HepG2 (cell line): ENCODE measurements around the gene LRRN4. TPM values are rescaled to one million over a fixed set of nuclear protein-coding genes. Genes with fewer than 3 reads are reported as not detected.

Experiments used
- ADNP ChIP-seq: sonication (generic); formaldehyde crosslinking; IDR thresholded peaks from 2 replicates; pipeline ENCODE4 v1.4.0; 2020; ENCODE audit warnings: missing genetic modification reagents
- ARID4A ChIP-seq: sonication (generic); formaldehyde crosslinking; IDR thresholded peaks from 2 replicates; pipeline ENCODE4 v1.5.0; 2020; ENCODE audit warnings: mild to moderate bottlenecking, missing genetic modification reagents, borderline replicate concordance
- ARNT ChIP-seq: fragments of 450-650 bp; IDR thresholded peaks from 2 replicates; pipeline ENCODE4 v1.6.1; 2017
- HNF1A ChIP-seq, 2 experiments: sonication (generic) in 1 of 2; formaldehyde crosslinking in 1 of 2; IDR thresholded peaks; 2 replicates each; pipeline versions ENCODE4 v1.4.0 to v1.6.1; 2016 to 2020; ENCODE audit warnings: borderline replicate concordance in 1 of 2, low read depth in 1 of 2, mild to moderate bottlenecking in 1 of 2, missing genetic modification reagents in 1 of 2
- KDM4B ChIP-seq: sonication (generic); formaldehyde crosslinking; IDR thresholded peaks from 2 replicates; pipeline ENCODE4 v1.4.0; 2020; ENCODE audit warnings: missing genetic modification reagents
- MLLT10 ChIP-seq: sonication (generic); formaldehyde crosslinking; IDR thresholded peaks from 2 replicates; pipeline ENCODE4 v1.4.0; 2020; ENCODE audit warnings: missing genetic modification reagents
- PRDM4 ChIP-seq: sonication (generic); formaldehyde crosslinking; IDR thresholded peaks from 2 replicates; pipeline ENCODE4 v1.9.0; 2021; ENCODE audit warnings: missing genetic modification reagents, borderline replicate concordance
- RELA ChIP-seq: sonication (generic); formaldehyde crosslinking; IDR thresholded peaks from 2 replicates; pipeline ENCODE4 v1.4.0; 2020; ENCODE audit warnings: missing genetic modification reagents
- SMAD3 ChIP-seq: sonication (generic); formaldehyde crosslinking; IDR thresholded peaks from 2 replicates; pipeline ENCODE4 v1.4.0; 2020; ENCODE audit warnings: missing genetic modification reagents
- SP5 ChIP-seq: IDR thresholded peaks from 2 replicates; pipeline ENCODE4 v1.6.1; 2016; ENCODE audit warnings: low read depth, borderline replicate concordance
- TBL1XR1 ChIP-seq: fragments of 150-350 bp; IDR thresholded peaks from 2 replicates; pipeline ENCODE4 v1.6.1; 2014; ENCODE audit warnings: borderline replicate concordance, low read length; ENCODE audit not compliant: partially characterized antibody
- TEAD3 ChIP-seq: optimal IDR thresholded peaks from 2 replicates; pipeline ENCODE3; 2016; ENCODE audit warnings: borderline replicate concordance
- ZKSCAN1 ChIP-seq: fragments of 150-350 bp; IDR thresholded peaks from 2 replicates; pipeline ENCODE4 v1.6.1; 2014; ENCODE audit warnings: low read length
- ZNF124 ChIP-seq: sonication (generic); formaldehyde crosslinking; IDR thresholded peaks from 2 replicates; pipeline ENCODE4 v1.4.0; 2020; ENCODE audit warnings: missing genetic modification reagents
- ZNF607 ChIP-seq: sonication (generic); formaldehyde crosslinking; IDR thresholded peaks from 2 replicates; pipeline ENCODE4 v1.5.1; 2020; ENCODE audit warnings: missing genetic modification reagents, mild to moderate bottlenecking, borderline replicate concordance
- ZUFSP ChIP-seq: sonication (generic); formaldehyde crosslinking; IDR thresholded peaks from 2 replicates; pipeline ENCODE4 v1.9.0; 2021; ENCODE audit warnings: missing genetic modification reagents, mild to moderate bottlenecking, borderline replicate concordance
- polyA plus RNA-seq, 8 experiments: library from polyadenylated mRNA; depleted of rRNA in 3 of 8; stranded (reverse) in 7 of 8; unstranded in 1 of 8; fragments of >200 nt; fragmentation: Illumina TruSeq in 4 of 8; extraction: Trizol in 4 of 8; gene quantifications; 2 replicates each; pipeline versions ENCODE4 v1.2.1 to v1.2.3, GENCODE V29; 2011 to 2016; ENCODE audit warnings: low read depth in 4 of 8, missing spikeins in 1 of 8, mixed read lengths in 1 of 8; ENCODE audit not compliant: insufficient read depth in 1 of 8
- total RNA-seq, 5 experiments: library from RNA; depleted of rRNA; stranded (reverse); fragments of >200 nt; fragmentation: Illumina TruSeq; extraction: Trizol; gene quantifications; 2 replicates each; pipeline ENCODE4 v1.2.3, GENCODE V29; 2016; ENCODE audit warnings: low read depth in 1 of 5

LRRN4 gene
- total and polyA plus RNA-seq, 2 of the 13 experiments (the other 11 are each of a cell fraction or from before 2014, with no cell fraction given) = 0.15 to 0.20 TPM

- 0 out of 2 replicates have a peak, but pooled peaks have one; percentile 63 for TF ChIP-seq KDM4B (CRISPR knock-in tag)
- TF ChIP-seq SMAD3 (CRISPR knock-in tag) = peak; percentile 97
- no peak for TF ChIP-seq ZUFSP
- peak; percentile 71 for TF ChIP-seq HNF1A (IDR thresholded peaks at IDR 0.05; ENCODE audit: low read depth)
- TF ChIP-seq HNF1A (CRISPR knock-in tag; IDR thresholded peaks at IDR 0.05; ENCODE audit: borderline replicate concordance) = peak; percentile 82; the same call in 1 of the 2 replicates
- peak; percentile 100 for TF ChIP-seq TBL1XR1
- no peak for TF ChIP-seq ZKSCAN1
- peak; percentile 27; the same call in 1 of the 2 replicates for TF ChIP-seq RELA (CRISPR knock-in tag)
- no peak for TF ChIP-seq ZNF607
- TF ChIP-seq ARNT = no peak
- TF ChIP-seq ARID4A (CRISPR knock-in tag) = peak; percentile 70; the same call in 1 of the 2 replicates
- peak; percentile 94 for TF ChIP-seq TEAD3
- no peak for TF ChIP-seq PRDM4 (CRISPR knock-in tag)
- 0 out of 2 replicates have a peak, but pooled peaks have one; percentile 46 for TF ChIP-seq MLLT10
- TF ChIP-seq ZNF124 (CRISPR knock-in tag) = peak; percentile 84
- TF ChIP-seq SP5 = peak; percentile 99
- TF ChIP-seq ADNP (CRISPR knock-in tag) = no peak
Measured at GRCh38 chr20:6007529-6008103, 46.2 kb downstream of the LRRN4 start (continued).
